HEK293 (cell line): ENCODE data around the gene TACC2.

Experiments used
- CTCF ChIP-seq: fragments of 450-650 bp; formaldehyde crosslinking; IDR thresholded peaks from 2 replicates; pipeline ENCODE4 v1.5.1; 2016; ENCODE audit warnings: missing biosample characterization, missing genetic modification characterization
- PRDM10 ChIP-seq: fragments of 450-650 bp; formaldehyde crosslinking; IDR thresholded peaks from 2 replicates; pipeline ENCODE4 v1.5.1; 2016; ENCODE audit warnings: missing biosample characterization, missing genetic modification characterization
- SP2 ChIP-seq: fragments of 450-650 bp; formaldehyde crosslinking; IDR thresholded peaks from 2 replicates; pipeline ENCODE4 v1.5.1; 2016; ENCODE audit warnings: missing biosample characterization, missing genetic modification characterization
- TCF7L2 ChIP-seq: IDR thresholded peaks from 2 replicates; pipeline ENCODE4 v1.6.1; 2011; ENCODE audit warnings: low read depth, mild to moderate bottlenecking, inconsistent platforms, low read length, moderate library complexity, borderline replicate concordance
- ZNF2 ChIP-seq: fragments of 450-650 bp; formaldehyde crosslinking; IDR thresholded peaks from 2 replicates; pipeline ENCODE4 v1.5.1; 2016; ENCODE audit warnings: missing biosample characterization, missing genetic modification characterization
- ZNF324 ChIP-seq: fragments of 450-650 bp; formaldehyde crosslinking; IDR thresholded peaks from 2 replicates; pipeline ENCODE4 v1.5.1; 2016; ENCODE audit warnings: missing biosample characterization, missing genetic modification characterization
- ZNF664 ChIP-seq: fragments of 450-650 bp; formaldehyde crosslinking; IDR thresholded peaks from 2 replicates; pipeline ENCODE4 v1.5.1; 2016; ENCODE audit warnings: missing biosample characterization, missing genetic modification characterization
- ZNF776 ChIP-seq: fragments of 450-650 bp; formaldehyde crosslinking; IDR thresholded peaks from 2 replicates; pipeline ENCODE4 v1.5.0; 2017; ENCODE audit warnings: missing biosample characterization, missing genetic modification characterization, borderline replicate concordance
- TF ChIP-seq, protein P1 (sequence below): sonication (generic); formaldehyde crosslinking; IDR thresholded peaks from 2 replicates; pipeline ENCODE4 v1.8.1; 2022; ENCODE audit warnings: mild to moderate bottlenecking, moderate library complexity, missing genetic modification reagents

DNA sequence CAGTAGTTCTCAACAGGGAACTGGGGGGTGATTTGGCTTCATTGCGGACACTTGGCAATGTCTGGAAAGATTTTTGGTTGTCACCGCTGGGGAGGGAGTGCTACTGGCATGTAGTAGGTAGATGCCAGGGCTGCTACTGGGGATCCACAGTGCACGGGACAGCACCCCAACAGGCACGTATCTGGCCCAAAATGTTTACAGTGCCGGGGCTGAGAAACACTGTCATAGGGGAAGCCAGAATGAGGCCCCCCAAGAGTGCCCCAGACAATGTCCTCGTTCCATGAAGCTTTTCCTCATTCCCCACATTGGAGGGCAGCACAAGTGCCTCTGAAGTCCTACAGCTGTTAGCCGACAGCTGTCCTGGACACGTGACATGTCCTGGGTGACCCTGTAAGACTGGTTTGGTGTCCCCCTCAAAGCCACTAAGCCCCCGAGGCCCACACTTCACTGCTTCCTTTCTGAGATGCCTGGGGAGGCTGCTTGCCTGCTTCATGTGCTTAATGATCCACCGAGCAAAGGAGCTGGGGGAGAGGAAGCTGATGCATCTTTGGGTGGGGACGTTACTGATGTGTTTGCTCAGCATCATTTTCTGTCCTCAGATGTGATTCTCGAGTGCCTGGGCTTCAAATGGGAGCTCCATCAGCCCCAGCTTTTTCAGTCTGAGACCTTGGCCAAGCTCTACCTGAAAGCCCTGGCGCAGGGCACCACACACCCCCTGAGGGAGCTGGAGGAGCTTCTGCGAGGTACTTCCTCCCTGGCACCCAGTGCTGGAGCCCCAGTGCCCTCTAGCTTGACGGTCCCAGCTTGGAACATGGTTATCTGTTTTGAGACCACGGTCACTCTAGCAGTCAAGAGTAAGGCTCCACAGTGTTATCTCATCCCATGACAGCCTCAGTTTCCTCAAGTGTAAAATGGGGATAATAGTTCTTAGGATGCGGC lies 296.8 kb downstream of the TACC2 start:
- TF ChIP-seq CTCF = no peak
- no peak for TF ChIP-seq TCF7L2
- TF ChIP-seq ZNF776 (tag by site-specific recombination) = no peak
- no peak for TF ChIP-seq PRDM10 (tag by site-specific recombination)
- TF ChIP-seq ZNF324 (tag by site-specific recombination) = no peak
- TF ChIP-seq, protein P1, sequence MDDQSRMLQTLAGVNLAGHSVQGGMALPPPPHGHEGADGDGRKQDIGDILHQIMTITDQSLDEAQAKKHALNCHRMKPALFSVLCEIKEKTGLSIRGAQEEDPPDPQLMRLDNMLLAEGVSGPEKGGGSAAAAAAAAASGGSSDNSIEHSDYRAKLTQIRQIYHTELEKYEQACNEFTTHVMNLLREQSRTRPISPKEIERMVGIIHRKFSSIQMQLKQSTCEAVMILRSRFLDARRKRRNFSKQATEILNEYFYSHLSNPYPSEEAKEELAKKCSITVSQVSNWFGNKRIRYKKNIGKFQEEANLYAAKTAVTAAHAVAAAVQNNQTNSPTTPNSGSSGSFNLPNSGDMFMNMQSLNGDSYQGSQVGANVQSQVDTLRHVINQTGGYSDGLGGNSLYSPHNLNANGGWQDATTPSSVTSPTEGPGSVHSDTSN = no peak
- no peak for TF ChIP-seq ZNF2
- no peak for TF ChIP-seq SP2 (tag by site-specific recombination)
- no peak for TF ChIP-seq ZNF664 (tag by site-specific recombination)
